Astrocyte (in vitro differentiated cells and primary cell): ENCODE measurements around the gene OR52N2.

Experiments used
- EZH2 ChIP-seq: IDR thresholded peaks from 2 replicates; pipeline ENCODE4 v1.6.1; 2012; ENCODE audit warnings: mild to moderate bottlenecking, low read length, inconsistent platforms; ENCODE audit not compliant: insufficient read depth
- TF ChIP-seq, protein P1 (sequence below): IDR thresholded peaks from 2 replicates; pipeline ENCODE4 v1.5.1; 2011; ENCODE audit warnings: low read depth, mild to moderate bottlenecking, inconsistent platforms, low read length, moderate library complexity; ENCODE audit not compliant: insufficient read depth

DNA sequence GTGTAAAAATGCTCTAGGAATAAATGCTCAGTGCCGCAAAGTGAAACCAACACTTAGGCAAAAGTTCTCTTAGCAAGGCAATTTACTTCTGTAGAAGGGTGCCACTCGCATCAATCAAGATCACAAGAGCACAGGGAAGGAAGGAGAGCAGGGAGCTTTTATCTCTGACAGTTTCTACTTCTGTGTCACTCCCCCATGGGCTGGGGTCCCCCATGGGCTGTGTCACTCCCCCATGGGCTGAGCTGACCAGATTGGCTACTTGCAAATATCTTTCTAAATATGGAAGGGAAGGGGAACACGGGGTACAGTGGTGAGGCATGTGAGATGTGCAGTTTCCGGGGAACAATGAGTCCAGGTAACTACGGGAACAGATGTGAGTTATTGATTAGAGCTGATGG, 397 bp downstream of the OR52N2 start:
- TF ChIP-seq, protein P1, sequence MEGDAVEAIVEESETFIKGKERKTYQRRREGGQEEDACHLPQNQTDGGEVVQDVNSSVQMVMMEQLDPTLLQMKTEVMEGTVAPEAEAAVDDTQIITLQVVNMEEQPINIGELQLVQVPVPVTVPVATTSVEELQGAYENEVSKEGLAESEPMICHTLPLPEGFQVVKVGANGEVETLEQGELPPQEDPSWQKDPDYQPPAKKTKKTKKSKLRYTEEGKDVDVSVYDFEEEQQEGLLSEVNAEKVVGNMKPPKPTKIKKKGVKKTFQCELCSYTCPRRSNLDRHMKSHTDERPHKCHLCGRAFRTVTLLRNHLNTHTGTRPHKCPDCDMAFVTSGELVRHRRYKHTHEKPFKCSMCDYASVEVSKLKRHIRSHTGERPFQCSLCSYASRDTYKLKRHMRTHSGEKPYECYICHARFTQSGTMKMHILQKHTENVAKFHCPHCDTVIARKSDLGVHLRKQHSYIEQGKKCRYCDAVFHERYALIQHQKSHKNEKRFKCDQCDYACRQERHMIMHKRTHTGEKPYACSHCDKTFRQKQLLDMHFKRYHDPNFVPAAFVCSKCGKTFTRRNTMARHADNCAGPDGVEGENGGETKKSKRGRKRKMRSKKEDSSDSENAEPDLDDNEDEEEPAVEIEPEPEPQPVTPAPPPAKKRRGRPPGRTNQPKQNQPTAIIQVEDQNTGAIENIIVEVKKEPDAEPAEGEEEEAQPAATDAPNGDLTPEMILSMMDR, result no peak
- no peak for TF ChIP-seq EZH2
